Cardiac fibroblast (primary cell): ENCODE data around the gene PRKAR2B.

Source experiments
- DNase-seq, 2 donors: peaks; one replicate each; pipeline versions ENCODE4 v3.0.0 to v3.0.0-alpha.2; 2010; ENCODE audit warnings: low read depth in 2 of 2
- H3K4me3 ChIP-seq, 2 donors: replicated peaks in 1 of 2; 1 replicate in 1 of 2; 2 replicates in 1 of 2; pipeline ENCODE4 v1.5.1; 2011; ENCODE audit warnings: low read depth in 2 of 2, low read length in 2 of 2, mild to moderate bottlenecking in 2 of 2, moderate library complexity in 1 of 2
- TF ChIP-seq, protein P1 (sequence below): IDR thresholded peaks from one replicate; pipeline ENCODE4 v1.5.1; 2011; ENCODE audit warnings: low read depth, mild to moderate bottlenecking, low read length, inconsistent platforms

The PRKAR2B gene

DNA sequence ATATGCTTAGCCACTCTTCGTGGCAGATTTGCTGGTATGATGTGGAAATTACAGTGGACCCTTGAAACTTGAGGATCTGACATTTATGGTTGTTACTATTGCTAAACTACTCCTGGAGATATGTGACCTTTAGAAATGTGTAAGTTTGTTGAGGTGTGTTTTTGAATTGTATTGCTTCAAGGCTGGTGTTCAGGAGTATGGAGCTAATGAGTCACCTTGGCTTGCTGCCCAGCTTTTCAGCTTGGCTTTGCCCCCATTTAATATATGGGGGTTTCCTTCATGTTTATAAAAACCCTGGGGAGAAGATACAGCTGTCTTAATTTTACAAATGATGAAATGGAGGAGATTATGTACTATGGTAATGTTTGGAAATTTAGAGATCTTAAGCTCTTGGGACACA lies 135.9 kb downstream of the PRKAR2B start:
- peak; percentile 91 to 93 for DNase-seq
- TF ChIP-seq, protein P1, sequence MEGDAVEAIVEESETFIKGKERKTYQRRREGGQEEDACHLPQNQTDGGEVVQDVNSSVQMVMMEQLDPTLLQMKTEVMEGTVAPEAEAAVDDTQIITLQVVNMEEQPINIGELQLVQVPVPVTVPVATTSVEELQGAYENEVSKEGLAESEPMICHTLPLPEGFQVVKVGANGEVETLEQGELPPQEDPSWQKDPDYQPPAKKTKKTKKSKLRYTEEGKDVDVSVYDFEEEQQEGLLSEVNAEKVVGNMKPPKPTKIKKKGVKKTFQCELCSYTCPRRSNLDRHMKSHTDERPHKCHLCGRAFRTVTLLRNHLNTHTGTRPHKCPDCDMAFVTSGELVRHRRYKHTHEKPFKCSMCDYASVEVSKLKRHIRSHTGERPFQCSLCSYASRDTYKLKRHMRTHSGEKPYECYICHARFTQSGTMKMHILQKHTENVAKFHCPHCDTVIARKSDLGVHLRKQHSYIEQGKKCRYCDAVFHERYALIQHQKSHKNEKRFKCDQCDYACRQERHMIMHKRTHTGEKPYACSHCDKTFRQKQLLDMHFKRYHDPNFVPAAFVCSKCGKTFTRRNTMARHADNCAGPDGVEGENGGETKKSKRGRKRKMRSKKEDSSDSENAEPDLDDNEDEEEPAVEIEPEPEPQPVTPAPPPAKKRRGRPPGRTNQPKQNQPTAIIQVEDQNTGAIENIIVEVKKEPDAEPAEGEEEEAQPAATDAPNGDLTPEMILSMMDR: no peak
- no peak overlapping the region for H3K4me3 ChIP-seq

DNA sequence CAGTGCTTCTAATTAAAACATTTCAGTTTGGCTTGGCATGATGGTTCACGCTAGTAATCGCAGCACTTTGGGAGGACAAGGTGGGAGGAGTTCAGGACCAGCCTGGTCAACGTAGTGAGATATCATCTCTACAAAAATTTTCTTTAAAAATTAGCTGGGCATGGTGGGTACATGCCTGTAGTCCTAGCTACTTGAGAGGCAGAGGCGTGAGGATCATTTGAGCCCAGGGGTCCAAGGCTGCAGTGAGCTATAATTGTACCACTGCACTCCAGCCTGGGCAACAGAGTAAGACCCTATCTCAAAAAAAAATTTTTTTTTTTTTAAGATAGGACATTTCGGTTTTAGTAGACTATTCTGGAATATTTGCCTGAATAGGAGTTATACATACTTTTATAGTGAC lies 136.7 kb downstream of the PRKAR2B start:
- no peak for DNase-seq
- no peak overlapping the region for H3K4me3 ChIP-seq
- TF ChIP-seq, protein P1: no peak

DNA sequence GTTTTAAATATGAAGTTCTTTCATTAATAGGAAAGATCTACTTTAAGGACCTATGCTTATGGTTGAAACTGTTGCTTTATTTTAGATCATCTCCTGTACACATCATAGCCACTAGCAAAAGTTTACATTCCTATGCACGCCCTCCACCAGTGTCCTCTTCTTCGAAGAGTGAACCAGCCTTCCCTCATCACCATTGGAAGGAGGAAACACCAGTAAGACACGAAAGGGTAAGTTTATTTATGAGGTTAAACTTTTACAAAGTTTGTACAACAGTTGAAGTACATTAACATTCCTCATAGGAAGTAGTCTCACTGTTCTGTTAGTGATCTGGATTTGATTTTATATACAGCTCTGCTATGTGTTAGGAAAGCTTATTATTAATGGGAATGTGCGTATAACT lies 141.2 kb downstream of the PRKAR2B start:
- no peak overlapping the region for H3K4me3 ChIP-seq
- no peak for DNase-seq
- TF ChIP-seq, protein P1: no peak

DNA sequence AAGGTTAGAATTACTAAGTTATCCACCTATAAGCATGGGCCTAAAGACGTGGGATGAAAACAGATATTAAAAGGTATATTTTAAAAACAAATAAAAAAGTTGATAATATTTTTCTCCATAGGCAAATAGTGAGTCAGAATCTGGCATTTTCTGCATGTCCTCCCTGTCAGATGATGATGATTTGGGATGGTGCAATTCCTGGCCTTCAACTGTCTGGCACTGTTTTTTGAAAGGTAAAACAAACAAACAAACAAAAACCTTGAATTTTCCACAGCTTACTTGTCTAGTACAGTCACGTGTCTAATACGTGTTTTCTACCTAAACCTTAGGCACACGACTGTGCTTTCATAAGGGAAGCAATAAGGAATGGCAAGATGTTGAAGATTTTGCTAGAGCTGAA lies 141.7 kb downstream of the PRKAR2B start:
- TF ChIP-seq, protein P1: no peak
- peak in 1 of 2 donors; percentile 46 for DNase-seq
- no peak overlapping the region for H3K4me3 ChIP-seq

DNA sequence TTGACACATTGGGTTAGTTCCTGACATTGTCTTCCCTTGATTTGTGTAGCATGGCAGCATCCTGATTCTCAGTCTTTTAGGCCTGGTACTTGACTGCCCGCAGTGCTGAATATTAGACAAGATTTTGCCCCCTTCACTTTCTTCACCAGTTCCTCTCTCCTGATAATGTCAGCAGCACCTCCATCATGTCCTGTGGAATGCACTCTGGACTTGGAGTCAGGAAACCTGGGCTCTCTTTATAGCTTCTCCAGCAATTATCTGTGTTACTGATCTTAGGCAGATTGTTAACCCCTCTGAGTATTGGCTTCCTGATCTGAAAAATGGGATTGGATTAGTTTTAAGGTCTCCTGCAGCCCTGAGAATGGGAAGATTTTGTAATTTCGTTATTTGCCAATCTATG lies 143.3 kb downstream of the PRKAR2B start:
- no peak for DNase-seq
- no peak overlapping the region for H3K4me3 ChIP-seq
- TF ChIP-seq, protein P1: no peak

DNA sequence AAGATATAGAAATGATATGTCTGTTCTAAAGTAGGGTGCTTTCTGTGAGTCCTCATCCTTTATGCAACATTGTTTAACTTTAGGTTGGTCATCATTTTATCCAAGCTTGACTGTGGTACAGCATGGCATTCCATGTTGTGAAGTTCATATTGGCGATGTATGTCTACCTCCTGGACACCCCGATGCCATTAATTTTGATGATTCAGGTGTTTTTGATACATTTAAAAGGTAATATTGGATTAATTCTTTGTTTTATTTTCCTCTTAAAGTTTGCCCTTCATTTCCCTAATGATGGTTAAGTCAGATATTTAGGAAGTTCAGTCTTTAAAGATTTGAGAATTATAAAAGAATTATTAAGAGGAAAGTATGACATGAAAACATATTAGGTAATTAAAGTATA lies 145.6 kb downstream of the PRKAR2B start:
- TF ChIP-seq, protein P1: no peak

DNA sequence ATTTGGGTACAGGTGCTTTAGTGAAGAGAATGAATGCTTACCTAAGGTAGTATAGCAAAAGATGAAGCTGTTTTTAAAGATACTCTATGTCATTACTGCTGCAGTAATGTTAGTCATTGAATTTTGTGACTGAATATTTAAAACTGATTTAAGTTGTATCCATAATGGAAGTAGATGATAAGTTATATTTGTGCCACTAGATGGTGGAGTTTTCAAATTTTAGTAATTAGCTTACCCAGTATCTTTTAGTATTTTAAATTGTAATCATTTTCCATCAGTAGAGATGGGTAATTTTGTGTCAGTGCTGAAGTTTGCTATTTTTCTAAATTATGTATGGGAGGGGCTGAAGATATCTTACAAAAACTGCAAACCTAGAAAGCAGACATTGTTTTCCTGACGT lies 149.5 kb downstream of the PRKAR2B start:
- H3K4me3 ChIP-seq: no peak overlapping the region
- TF ChIP-seq, protein P1: no peak
- DNase-seq: peak in 1 of 2 donors; percentile 18

More for the DNA sequence above, 145.6 kb downstream of the PRKAR2B start:
- H3K4me3 ChIP-seq: no peak overlapping the region
- DNase-seq: no peak
